ENCODE results near the gene PLB1.

The PLB1 gene

GRCh38 chr2:28683100-28683706 is 187.3 kb downstream of the PLB1 start:
- no peak for DNase-seq (ENCODE audit: extremely low read depth, low read depth)
- no peak for TF ChIP-seq CTCF (IDR thresholded peaks at IDR 0.05; ENCODE audit: low read depth, low read length)

DNA sequence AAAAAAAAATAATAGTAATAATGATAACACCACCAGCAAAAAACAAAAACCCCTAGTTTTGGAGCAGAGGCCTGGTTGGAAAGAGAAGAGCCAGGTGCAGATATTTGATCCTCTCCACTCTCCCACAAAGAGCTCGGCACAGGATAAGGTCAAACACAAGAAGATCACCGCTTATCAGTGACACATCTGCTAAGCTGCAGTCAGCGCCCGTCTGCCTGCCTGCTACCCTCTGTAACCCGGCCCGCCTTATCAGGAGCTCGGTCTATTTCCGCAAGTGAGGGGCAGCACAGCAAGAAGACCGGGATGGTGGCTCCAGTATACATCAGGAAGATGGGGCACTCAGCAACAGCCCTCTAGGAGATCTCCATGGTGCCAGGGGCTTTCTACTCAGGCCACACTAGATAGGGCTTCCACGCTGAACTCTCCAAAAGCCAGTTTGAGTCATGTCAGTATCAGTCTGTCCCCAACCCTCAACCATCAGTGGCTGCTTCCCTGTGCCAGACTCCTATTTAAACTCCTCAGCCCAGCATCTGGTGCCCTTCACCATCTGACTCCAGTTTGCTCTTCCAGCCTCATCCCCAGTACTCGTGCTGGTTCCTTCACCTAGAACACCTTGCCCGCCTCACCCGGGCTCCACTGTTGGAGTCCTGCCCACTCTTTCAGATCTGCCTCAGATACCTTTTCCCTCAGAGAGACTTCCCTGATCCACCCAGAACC is 188.4 kb downstream of the PLB1 start:
- no peak for TF ChIP-seq CTCF (IDR thresholded peaks at IDR 0.05; ENCODE audit: low read depth, low read length)
- no peak for DNase-seq (ENCODE audit: extremely low read depth, low read depth)

GRCh38 chr2:28687171-28687570 is 191.3 kb downstream of the PLB1 start:
- no peak for TF ChIP-seq CTCF (IDR thresholded peaks at IDR 0.05; ENCODE audit: low read depth, low read length)

GRCh38 chr2:28687640-28688385 is 192.0 kb downstream of the PLB1 start:
- no peak for DNase-seq (ENCODE audit: extremely low read depth, low read depth)

More at GRCh38 chr2:28687171-28687570, 191.3 kb downstream of the PLB1 start:
- DNase-seq (ENCODE audit: extremely low read depth, low read depth), result no peak

DNA sequence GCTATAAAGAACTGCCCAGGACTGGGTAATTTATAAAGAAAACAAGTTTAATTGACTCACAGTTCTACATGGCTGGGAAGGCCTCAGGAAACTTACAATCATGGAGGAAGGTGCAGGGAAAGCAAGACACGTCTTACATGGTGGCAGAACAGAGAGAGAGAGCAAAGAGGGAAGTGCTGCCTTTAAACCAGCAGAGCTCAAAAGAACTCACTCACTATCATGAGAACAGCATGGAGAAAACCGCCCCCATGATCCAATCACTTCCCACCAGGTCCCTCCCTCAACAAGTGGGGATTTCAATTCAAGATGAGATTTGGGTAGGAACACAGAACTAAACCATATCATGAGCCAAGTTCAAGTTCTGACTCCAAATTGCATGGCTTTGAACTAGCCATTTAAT is 193.0 kb downstream of the PLB1 start:
- DNase-seq (ENCODE audit: extremely low read depth, low read depth), result no peak
- no peak for TF ChIP-seq CTCF (IDR thresholded peaks at IDR 0.05; ENCODE audit: low read depth, low read length)

More at GRCh38 chr2:28687640-28688385, 192.0 kb downstream of the PLB1 start:
- no peak for TF ChIP-seq CTCF (IDR thresholded peaks at IDR 0.05; ENCODE audit: low read depth, low read length)

- TF ChIP-seq CTCF (IDR thresholded peaks at IDR 0.05; ENCODE audit: low read depth, low read length), result no peak
Observed at GRCh38 chr2:28689771-28690170, 193.9 kb downstream of the PLB1 start.

GRCh38 chr2:28692411-28692810 is 196.6 kb downstream of the PLB1 start:
- no peak for DNase-seq (ENCODE audit: extremely low read depth, low read depth)
- TF ChIP-seq CTCF (IDR thresholded peaks at IDR 0.05; ENCODE audit: low read depth, low read length), result no peak

More at GRCh38 chr2:28689771-28690170, 193.9 kb downstream of the PLB1 start:
- no peak for DNase-seq (ENCODE audit: extremely low read depth, low read depth)
